Measurements from ENCODE around the gene SLIT3. TPM values are rescaled to one million over a fixed set of nuclear protein-coding genes. Genes with fewer than 3 reads are reported as not detected.

Gene SLIT3
- total and polyA plus RNA-seq, 2 donors: 64.7 to 109 TPM

DNA sequence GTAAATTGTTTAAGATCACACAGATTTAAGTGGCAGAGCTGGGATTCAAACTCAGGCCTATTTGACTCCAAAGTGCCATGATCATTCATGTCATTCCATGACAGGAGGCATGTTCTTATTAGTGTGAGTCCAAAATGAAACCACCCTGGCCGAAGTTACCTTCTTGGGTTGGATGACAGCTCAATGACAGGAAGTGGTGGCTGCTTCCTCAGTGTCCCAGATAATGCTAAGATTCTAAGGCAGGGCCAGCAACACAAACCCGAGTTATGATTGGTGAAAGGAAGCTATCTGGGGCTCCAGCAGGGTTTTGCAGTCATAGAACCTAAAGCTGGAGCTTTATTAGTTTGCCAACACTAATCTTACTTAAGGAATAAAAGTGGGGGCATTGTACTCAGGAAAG lies 340.4 kb downstream of the SLIT3 start:
- H3K4me3 ChIP-seq (ENCODE audit: low read depth, low read length): no peak overlapping the region
- H3K36me3 ChIP-seq (ENCODE audit: insufficient read depth): no peaks in the 10 kb centered on the region
- no peaks in the 10 kb centered on the region for H3K4me1 ChIP-seq (ENCODE audit: insufficient read depth)
- no peak for DNase-seq (ENCODE audit: extremely low spot score)
- H3K27ac ChIP-seq (ENCODE audit: low read depth): no peak overlapping the region
- 74% methylated on average over 2 of the region's 2 CpGs for WGBS

DNA sequence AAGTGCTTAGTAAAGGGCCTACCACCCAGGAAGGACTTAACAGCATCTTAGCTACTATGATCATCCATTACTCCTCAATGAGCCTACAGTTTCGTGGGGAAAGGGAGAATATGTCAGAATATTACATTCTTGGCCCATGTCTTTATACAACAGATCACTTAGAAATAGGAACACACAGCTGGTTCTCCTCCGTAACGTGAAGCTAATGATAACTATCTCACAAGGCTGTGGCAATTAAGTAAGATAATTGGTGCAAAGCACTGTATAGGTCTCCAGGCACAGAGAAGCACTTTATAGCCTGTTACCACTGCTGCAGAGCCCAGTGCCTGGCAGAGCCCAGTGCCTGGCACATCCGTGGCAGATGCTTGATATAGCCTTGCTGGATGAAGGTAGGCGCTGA lies 347.6 kb downstream of the SLIT3 start:
- no peak overlapping the region for H3K4me3 ChIP-seq (ENCODE audit: low read depth, low read length)
- no peak overlapping the region for H3K27ac ChIP-seq (ENCODE audit: low read depth)
- no peaks in the 10 kb centered on the region for H3K36me3 ChIP-seq (ENCODE audit: insufficient read depth)
- H3K4me1 ChIP-seq (ENCODE audit: insufficient read depth): no peaks in the 10 kb centered on the region
- no peak for DNase-seq (ENCODE audit: extremely low spot score)
- WGBS: 57% methylated on average over 5 of the region's 5 CpGs

DNA sequence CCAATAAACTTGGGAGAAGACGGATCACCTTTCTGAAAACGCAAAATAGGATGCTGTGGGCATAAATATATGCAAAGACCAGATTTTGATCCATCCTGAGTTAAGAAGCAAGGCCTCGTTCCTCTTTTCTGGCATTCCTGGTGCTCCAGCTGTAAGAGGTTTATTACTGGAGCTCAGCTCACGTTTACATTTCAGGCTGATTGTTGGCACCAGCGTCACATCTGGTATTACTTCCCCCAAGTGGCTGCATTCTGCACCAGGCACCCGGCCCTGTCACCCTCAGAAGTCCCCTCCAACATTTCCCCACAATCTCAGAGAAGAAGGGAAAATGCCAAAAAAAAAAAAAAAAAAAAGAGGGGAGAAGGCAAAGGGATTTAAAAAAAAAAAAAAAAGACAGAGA lies 348.7 kb downstream of the SLIT3 start:
- H3K4me3 ChIP-seq (ENCODE audit: low read depth, low read length): no peak overlapping the region
- no peak for DNase-seq (ENCODE audit: extremely low spot score)
- H3K4me1 ChIP-seq (ENCODE audit: insufficient read depth): no peaks in the 10 kb centered on the region
- no peak overlapping the region for H3K27ac ChIP-seq (ENCODE audit: low read depth)
- 43% methylated on average over 6 of the region's 6 CpGs for WGBS
- H3K36me3 ChIP-seq (ENCODE audit: insufficient read depth): no peaks in the 10 kb centered on the region

DNA sequence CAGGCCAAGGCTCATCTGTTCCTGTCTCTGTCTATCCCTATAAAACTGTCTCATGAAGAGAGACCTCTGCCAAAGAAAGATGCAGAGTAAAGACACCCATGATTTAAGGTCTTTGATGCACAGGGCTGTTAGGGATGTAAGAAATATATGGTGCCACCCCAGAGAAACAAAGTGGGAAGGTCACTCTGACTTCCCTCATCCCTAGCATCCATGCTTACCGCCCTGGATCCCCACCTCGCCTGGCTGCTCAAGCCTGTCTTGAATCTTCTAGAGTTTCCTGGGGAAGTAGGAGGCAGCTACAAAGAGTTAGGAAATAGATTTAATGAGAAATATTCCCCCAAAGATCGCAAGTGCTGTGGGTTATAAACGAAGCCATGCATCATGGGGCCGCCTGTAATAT lies 349.2 kb downstream of the SLIT3 start:
- no peak for DNase-seq (ENCODE audit: extremely low spot score)
- Histone ChIP-seq H3K4me3 (ENCODE audit: low read depth, low read length) (no peak overlapping the region), H3K27ac (ENCODE audit: low read depth) (no peak overlapping the region), H3K4me1 (ENCODE audit: insufficient read depth) (no peaks in the 10 kb centered on the region), H3K36me3 (ENCODE audit: insufficient read depth) (no peaks in the 10 kb centered on the region)
- WGBS: 77% methylated on average over 5 of the region's 5 CpGs

DNA sequence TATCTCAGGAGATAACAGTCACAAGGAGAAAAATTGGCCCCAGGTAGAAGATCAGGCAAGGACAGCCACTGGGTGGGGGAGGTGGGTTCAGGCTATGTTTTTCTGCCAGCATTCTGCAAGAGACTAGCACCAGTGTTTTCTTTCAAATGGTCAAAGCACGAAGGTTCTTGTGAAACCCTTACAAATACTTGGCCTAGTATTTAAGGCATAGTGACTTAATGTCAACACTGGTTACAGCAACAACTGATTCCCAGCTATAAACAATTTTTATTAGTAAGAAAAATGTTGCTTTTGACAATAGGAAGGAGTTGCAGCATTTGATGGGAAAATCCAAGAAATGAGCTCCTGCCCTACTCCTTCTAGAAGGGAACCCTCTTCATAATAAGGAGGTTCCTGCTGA lies 349.6 kb downstream of the SLIT3 start:
- no peak for DNase-seq (ENCODE audit: extremely low spot score)
- H3K36me3 ChIP-seq (ENCODE audit: insufficient read depth): no peaks in the 10 kb centered on the region
- 41% methylated on average over 1 of the region's 1 CpG for WGBS
- H3K4me3 ChIP-seq (ENCODE audit: low read depth, low read length): no peak overlapping the region
- no peaks in the 10 kb centered on the region for H3K4me1 ChIP-seq (ENCODE audit: insufficient read depth)
- H3K27ac ChIP-seq (ENCODE audit: low read depth): no peak overlapping the region

DNA sequence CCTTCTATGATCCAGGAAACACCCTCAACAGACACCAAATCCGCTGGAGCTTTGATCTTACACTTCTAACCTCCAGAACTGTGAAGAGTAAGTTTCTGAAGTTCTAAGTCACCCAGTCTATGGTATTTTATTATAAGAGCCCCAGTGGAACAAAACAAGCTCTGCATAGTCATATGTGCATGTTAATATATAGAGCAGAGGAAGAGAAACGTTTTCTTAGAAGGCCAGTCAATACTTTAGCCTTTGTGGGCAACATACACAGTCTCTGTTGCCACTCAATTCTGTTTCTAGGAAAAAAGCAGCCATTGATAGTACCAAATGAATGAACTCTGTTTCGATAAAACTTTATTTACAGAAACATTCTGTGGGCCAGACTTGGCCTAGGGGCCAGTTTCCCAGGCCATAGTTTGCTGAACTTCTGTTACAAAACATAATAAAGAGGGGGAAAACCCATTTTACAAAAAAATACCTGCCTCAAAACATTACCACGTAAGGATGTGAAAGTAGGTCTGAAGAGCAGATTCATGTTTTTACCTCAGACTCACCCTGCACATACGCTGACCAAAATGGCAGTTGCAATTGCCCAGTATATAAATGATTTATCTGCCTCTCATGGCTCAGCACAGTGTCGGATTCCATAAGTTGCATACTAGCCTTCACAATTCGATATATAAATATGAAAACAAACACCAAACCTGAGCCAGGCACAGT lies 350.5 kb downstream of the SLIT3 start:
- Histone ChIP-seq H3K4me3 (ENCODE audit: low read depth, low read length) (no peak overlapping the region), H3K27ac (ENCODE audit: low read depth) (no peak overlapping the region), H3K36me3 (ENCODE audit: insufficient read depth) (no peaks in the 10 kb centered on the region), H3K4me1 (ENCODE audit: insufficient read depth) (no peaks in the 10 kb centered on the region)
- DNase-seq (ENCODE audit: extremely low spot score): no peak
- WGBS: 91% methylated on average over 7 of the region's 7 CpGs

DNA sequence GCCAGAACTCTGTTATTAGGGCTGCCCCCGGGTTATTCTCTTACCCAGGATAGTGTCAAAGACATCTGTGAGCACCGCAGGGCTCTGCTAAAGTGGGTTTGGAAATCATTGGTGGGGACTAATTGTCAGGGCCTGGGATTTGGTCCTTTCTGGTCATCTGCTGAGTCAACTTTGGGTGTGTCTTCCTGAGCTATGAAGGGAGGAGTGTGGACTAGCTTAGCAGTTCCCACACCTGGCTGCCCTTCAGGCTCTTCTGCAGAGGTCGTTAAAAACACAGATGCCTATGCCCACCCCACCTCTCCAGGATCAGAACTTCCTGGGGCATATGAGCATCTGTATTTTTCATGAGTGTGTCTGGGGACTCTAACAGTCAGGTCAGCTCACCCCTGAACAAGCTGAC lies 352.2 kb downstream of the SLIT3 start:
- no peaks in the 10 kb centered on the region for H3K4me1 ChIP-seq (ENCODE audit: insufficient read depth)
- DNase-seq (ENCODE audit: extremely low spot score): no peak
- H3K27ac ChIP-seq (ENCODE audit: low read depth): no peak overlapping the region
- WGBS: 89% methylated on average over 3 of the region's 3 CpGs
- H3K4me3 ChIP-seq (ENCODE audit: low read depth, low read length): no peak overlapping the region
- H3K36me3 ChIP-seq (ENCODE audit: insufficient read depth): no peaks in the 10 kb centered on the region

DNA sequence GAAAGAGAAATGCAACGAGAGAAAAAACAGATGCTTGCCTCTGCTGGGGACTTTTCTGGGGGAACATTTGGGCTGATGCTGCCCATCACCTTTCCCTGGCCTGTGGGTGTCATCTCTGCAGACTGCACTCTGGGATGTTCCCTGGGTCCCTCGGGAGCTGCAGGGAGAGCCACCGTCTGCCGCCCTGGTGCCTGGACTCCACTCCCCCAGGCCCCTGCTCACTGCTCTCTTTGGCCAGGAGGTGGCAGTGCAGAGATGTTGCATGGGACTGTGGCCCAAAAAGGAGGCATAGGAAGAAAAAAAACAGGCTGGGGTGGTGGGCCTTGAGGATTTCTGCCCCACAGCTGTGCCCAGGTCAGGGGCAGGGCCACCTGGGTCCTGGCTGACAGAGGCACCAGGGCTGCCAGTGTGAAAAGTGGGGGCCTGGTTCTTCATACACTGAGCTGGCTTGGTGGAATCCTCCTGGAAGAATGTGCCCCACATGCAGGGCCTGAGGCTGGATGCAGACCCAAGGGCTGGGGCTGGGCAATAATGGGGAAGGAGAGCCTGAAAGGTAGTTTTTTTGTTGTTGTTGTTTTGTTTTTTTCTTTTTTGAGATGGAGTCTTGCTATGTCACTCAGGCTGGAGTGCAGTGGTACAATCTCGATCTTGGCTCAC lies 353.6 kb downstream of the SLIT3 start:
- H3K36me3 ChIP-seq (ENCODE audit: insufficient read depth): no peaks in the 10 kb centered on the region
- H3K4me1 ChIP-seq (ENCODE audit: insufficient read depth): no peaks in the 10 kb centered on the region
- no peak overlapping the region for H3K4me3 ChIP-seq (ENCODE audit: low read depth, low read length)
- 46% methylated on average over 5 of the region's 5 CpGs for whole genome bisulfite sequencing
- H3K27ac ChIP-seq (ENCODE audit: low read depth): no peak overlapping the region
- DNase-seq (ENCODE audit: extremely low spot score): no peak

DNA sequence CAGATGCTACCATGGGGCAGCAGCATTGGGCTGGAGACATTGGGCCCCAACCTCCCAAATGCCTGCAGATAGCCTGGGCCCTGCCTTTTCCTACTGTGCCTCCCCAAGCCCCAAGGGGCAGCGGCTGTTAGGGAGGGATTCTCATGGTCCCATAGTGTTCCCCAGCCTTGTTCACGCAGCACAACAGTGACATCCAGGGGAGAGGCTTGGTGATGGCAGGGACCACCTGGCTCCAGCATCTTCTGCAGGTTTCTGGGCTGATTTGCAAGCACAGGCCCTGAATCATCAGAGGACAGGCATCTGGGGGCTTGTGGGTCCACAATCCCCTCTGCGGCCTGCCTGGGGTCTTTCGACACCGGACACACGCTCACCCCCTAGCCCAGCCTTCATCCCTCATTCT lies 354.6 kb downstream of the SLIT3 start:
- H3K4me1 ChIP-seq (ENCODE audit: insufficient read depth): no peaks in the 10 kb centered on the region
- WGBS: 95% methylated on average over 6 of the region's 6 CpGs
- H3K36me3 ChIP-seq (ENCODE audit: insufficient read depth): no peaks in the 10 kb centered on the region
- H3K27ac ChIP-seq (ENCODE audit: low read depth): no peak overlapping the region
- no peak for DNase-seq (ENCODE audit: extremely low spot score)
- no peak overlapping the region for H3K4me3 ChIP-seq (ENCODE audit: low read depth, low read length)

DNA sequence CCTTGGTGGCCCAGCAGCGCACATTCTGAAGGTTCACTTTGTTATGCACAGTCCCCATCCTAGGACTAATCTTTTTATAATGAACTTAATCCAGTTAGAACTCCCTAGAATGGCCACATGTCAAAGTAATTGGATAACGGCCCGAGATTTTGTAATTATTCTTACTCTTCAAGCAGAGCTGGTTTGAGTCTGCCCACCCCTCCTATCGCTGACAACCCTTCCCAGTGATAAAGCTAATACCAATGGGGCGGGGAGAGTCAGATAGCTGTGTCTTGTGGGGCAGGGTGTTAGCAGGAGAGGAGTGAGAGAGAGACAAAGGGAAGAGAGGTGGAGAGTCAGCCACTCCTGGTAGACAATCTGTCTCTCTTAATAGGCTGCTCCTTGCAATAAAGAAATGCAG lies 356.9 kb downstream of the SLIT3 start:
- 76% methylated on average over 5 of the region's 5 CpGs for WGBS
- H3K4me1 ChIP-seq (ENCODE audit: insufficient read depth): no peaks in the 10 kb centered on the region
- no peak for DNase-seq (ENCODE audit: extremely low spot score)
- H3K27ac ChIP-seq (ENCODE audit: low read depth): no peak overlapping the region
- H3K36me3 ChIP-seq (ENCODE audit: insufficient read depth): no peaks in the 10 kb centered on the region
- no peak overlapping the region for H3K4me3 ChIP-seq (ENCODE audit: low read depth, low read length)

DNA sequence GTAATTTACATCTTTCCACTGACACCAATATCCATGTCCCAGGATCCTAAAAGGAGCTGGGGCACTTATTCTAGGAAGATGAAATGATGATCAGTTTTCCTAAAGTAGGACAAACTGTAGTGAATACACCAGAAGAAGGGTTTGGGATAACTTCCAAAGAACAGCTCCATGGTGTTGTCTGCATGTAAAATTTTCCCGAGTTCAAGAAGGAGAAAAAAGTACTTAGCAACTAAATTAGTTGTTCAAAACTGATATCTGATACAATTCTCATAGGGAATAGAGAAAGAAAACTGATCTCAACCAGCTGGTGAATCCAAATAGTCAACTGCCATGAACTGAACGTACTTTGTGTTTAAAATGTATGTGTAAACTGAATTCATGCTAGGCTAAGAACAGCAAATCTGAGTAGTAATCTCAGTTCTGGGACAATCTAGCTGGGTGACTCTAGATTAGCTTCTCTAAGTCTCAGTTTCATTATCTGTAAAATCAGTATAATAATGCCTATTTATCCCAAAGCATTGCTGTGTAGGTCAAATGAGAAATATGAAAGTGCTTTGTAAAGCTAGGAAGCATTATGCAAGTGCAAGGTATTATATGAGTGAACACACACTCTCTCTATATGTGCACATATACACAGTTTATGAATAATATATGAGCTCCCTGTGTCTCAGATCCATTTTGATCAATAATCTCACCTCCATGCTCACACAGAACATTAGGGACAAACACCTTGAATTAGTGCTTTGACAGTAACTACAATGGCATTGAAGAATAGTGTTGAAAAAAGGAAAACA lies 357.7 kb downstream of the SLIT3 start:
- DNase-seq (ENCODE audit: extremely low spot score): no peak
- no peak overlapping the region for H3K4me3 ChIP-seq (ENCODE audit: low read depth, low read length)
- H3K4me1 ChIP-seq (ENCODE audit: insufficient read depth): no peaks in the 10 kb centered on the region
- no peaks in the 10 kb centered on the region for H3K36me3 ChIP-seq (ENCODE audit: insufficient read depth)
- WGBS: 66% methylated on average over 2 of the region's 2 CpGs
- no peak overlapping the region for H3K27ac ChIP-seq (ENCODE audit: low read depth)

DNA sequence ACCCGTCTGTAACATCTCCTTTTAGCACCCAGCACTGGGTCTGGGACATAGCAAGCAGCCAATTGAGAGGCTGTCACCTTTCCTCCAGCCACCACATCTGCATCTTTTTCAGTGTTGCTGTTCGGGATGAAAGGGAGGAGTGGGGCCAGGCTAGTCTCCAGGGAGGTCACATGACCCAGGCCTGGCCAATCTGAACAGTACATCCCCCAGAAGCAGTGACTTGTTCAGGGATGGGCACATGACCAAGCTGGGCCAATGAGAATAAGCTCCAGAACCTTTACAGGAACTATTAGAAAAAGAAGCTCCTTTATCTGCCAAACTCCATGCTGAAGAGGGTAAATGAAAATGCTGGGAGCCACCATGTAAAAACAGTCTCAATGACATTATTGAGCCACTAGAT lies 359.0 kb downstream of the SLIT3 start:
- no peak overlapping the region for H3K4me3 ChIP-seq (ENCODE audit: low read depth, low read length)
- no peak for DNase-seq (ENCODE audit: extremely low spot score)
- no peaks in the 10 kb centered on the region for H3K4me1 ChIP-seq (ENCODE audit: insufficient read depth)
- H3K36me3 ChIP-seq (ENCODE audit: insufficient read depth): no peaks in the 10 kb centered on the region
- no peak overlapping the region for H3K27ac ChIP-seq (ENCODE audit: low read depth)
- WGBS: 75% methylated on average over 2 of the region's 2 CpGs

DNA sequence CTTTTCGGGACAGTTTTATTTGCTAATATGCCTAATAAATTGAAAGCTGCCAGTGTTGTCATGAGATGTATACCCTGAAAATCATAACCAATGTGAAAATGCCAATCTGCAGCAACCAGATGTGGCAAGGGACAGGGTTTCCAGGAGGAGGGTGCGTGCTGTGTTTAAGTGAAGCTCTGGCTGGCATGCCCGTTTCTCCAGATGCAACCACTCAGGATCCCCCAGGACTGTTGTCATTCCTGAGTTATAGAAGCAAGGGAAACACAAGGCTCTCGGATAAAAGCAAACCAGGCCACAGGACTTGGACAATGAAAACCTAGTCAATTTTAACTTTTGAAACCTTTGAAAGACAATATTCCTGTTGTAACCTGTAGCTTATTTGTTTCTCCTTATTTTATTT lies 360.2 kb downstream of the SLIT3 start:
- WGBS: 69% methylated on average over 4 of the region's 4 CpGs
- H3K4me1 ChIP-seq (ENCODE audit: insufficient read depth): no peaks in the 10 kb centered on the region
- no peak overlapping the region for H3K27ac ChIP-seq (ENCODE audit: low read depth)
- no peak overlapping the region for H3K4me3 ChIP-seq (ENCODE audit: low read depth, low read length)
- H3K36me3 ChIP-seq (ENCODE audit: insufficient read depth): no peaks in the 10 kb centered on the region
- DNase-seq (ENCODE audit: extremely low spot score): no peak

All from urinary bladder (tissue), 4 donors.